ENCODE results near the gene DIMT1.

DIMT1 gene

DNA sequence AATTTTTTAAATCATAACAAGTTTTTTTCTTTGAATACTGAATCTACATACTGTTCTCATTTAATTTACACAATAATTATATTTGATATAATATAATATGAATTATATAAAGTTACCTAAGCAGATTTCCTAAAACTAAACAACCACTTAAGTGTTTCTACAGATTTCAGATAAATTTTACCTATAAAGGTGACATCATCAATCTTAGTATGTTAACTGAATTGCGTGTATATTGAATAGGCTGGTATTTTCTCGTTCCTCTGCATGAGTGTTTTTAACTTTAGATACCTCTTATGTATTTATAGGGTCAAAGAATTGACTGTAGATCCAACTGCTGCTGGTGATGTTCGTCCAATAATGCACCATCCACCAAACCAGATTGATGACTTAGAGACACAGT is 30.3 kb downstream of the DIMT1 start:
- TF ChIP-seq, protein P1, sequence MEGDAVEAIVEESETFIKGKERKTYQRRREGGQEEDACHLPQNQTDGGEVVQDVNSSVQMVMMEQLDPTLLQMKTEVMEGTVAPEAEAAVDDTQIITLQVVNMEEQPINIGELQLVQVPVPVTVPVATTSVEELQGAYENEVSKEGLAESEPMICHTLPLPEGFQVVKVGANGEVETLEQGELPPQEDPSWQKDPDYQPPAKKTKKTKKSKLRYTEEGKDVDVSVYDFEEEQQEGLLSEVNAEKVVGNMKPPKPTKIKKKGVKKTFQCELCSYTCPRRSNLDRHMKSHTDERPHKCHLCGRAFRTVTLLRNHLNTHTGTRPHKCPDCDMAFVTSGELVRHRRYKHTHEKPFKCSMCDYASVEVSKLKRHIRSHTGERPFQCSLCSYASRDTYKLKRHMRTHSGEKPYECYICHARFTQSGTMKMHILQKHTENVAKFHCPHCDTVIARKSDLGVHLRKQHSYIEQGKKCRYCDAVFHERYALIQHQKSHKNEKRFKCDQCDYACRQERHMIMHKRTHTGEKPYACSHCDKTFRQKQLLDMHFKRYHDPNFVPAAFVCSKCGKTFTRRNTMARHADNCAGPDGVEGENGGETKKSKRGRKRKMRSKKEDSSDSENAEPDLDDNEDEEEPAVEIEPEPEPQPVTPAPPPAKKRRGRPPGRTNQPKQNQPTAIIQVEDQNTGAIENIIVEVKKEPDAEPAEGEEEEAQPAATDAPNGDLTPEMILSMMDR (conservative IDR thresholded peaks at IDR 0.05; ENCODE audit: low read depth) = no peak
- ChIA-PET CTCF (no interaction called here), POLR2A (ENCODE audit: low non-redundant PET) (no interaction called here)
- DNase-seq (ENCODE audit: low spot score) = no peak
- H3K27ac ChIP-seq = no peak overlapping the region

DNA sequence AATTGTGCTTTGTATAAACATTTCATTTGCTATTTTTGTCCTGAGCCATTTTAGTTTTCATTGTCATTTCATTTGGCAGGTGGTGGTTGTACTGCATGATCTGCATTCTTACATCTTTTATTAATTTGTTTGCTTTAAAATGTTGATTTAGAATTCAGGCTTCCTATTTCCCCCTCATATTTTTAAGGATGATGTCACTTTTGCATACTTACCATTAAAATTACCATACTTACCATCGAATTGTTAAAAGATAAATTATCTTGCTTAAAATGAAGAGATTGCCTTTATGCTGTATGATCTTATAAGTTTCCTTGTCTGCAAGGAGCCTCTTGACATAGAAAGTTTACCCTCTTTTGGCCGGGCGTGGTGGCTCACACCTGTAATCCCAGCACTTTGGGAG is 31.1 kb downstream of the DIMT1 start:
- ChIA-PET CTCF (no interaction called here), POLR2A (ENCODE audit: low non-redundant PET) (no interaction called here)
- no peak for DNase-seq (ENCODE audit: low spot score)
- TF ChIP-seq, protein P1 (conservative IDR thresholded peaks at IDR 0.05; ENCODE audit: low read depth) = no peak
- no peak overlapping the region for H3K27ac ChIP-seq

DNA sequence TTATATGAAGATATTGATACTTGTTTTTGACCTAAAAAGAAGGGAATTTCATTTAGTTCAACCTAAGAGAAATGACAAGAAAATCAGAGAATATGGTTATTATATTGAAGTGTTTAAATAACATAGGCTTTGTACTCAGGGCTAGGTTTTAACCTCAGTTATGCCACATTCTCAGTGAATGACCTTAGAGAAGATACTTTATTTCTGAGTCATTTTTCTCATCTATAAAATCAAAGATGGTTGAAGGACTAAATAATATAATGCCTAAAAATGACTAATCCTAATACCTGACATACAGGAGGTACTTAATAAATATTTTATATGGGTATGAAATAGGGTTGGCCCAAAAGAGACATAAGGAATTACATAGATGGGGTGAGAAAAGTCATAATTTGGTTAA is 32.3 kb downstream of the DIMT1 start:
- no peak overlapping the region for H3K27ac ChIP-seq
- ChIA-PET CTCF (no interaction called here), POLR2A (ENCODE audit: low non-redundant PET) (no interaction called here)
- no peak for DNase-seq (ENCODE audit: low spot score)
- TF ChIP-seq, protein P1 (conservative IDR thresholded peaks at IDR 0.05; ENCODE audit: low read depth) = no peak

DNA sequence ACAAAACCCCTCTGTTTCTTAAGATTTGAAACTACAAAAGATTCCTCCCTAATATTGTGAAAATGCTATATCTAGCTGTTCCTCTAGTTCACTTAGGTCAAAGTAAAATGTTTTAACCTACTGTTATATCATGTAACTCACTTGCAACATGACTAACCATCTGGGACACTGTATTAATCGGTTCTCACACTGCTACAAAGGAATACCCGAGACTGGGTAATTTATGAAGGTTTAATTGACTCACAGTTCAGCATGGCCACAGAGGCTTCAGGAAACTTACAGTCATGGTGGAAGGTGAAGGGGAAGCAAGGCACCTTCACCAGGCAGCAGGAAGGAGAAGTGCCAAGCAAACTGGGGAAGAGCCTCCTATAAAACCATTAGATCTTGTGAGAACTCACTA is 34.7 kb downstream of the DIMT1 start:
- no peak overlapping the region for H3K27ac ChIP-seq
- POLR2A ChIA-PET (ENCODE audit: low non-redundant PET) = no interaction called here
- CTCF ChIA-PET = interaction anchor here (0.6 kb wide), 1 partner anchor 269 kb away, joined by 3 read pairs; no protein-coding TSS in a partner anchor
- TF ChIP-seq, protein P1 (conservative IDR thresholded peaks at IDR 0.05; ENCODE audit: low read depth) = no peak
- no peak for DNase-seq (ENCODE audit: low spot score)

DNA sequence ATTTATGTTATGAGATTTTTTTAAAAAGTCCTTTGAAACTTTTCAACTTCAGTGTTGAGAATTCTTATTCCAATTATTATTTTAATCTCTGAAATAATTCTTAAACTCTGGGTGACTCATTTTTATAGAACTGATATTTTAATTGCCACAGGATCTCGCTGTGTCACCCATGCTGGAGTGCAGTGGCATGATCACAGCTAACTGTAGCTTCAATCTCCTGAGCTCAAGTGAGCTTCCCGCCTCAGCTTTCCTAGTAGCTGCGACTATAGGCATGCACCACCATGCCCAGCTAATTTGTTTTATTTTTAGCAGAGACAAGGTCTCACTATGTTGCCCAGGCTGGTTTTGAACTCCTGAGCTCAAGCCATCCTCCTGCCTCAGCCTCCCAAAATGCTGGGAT is 41.0 kb downstream of the DIMT1 start:
- ChIA-PET CTCF (interaction anchor here (0.6 to 0.7 kb wide), 2 partner anchors 26 to 561 kb away, joined by 3 read pairs; no protein-coding TSS in a partner anchor), POLR2A (ENCODE audit: low non-redundant PET) (no interaction called here)
- TF ChIP-seq, protein P1 (conservative IDR thresholded peaks at IDR 0.05; ENCODE audit: low read depth) = no peak
- no peak for DNase-seq (ENCODE audit: low spot score)
- no peak overlapping the region for H3K27ac ChIP-seq

DNA sequence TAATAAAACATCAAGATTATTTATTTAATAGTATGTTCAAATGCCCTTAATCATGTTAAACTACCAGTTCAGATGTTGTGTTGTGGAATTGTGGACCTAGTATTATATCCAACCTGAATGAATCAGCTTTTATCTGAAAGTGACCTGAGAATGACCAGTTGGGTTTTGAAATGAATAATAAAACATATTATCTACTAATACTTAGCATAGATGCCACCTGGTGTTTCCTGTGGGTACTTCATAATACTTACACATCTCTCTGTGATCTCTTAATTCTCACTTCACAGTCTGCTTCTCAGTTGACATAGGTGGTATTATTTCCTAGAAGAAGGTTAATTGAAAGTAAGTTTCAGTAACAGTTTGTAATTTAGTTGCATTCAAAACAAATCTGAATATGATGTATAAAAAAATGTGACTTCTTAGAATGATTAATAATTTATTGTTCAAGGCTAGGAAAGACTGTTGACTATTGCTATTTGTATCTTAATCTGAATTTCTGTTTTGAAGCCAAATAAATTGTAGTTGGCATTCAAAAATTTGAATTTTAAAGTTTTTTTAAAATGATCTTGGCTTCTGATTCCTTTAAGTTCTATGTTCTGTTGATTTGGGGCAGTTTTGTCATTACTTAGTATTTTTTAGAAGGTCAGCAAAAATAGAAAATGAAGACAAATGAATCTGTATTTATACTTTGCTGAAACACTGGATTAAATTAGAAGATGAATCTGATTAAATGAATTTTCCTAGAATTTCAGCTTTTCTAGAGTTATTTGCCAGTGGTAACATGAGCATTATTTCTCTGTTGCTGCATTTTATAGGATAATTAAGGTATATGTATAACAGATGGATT is 49.5 kb downstream of the DIMT1 start:
- CTCF ChIA-PET = interaction anchor here (0.6 to 0.7 kb wide), 5 partner anchors 22 to 1037 kb away, joined by 3 to 7 read pairs (median 3); no protein-coding TSS in a partner anchor
- POLR2A ChIA-PET (ENCODE audit: low non-redundant PET) = no interaction called here
- DNase-seq (ENCODE audit: low spot score) = peak; percentile 57
- TF ChIP-seq, protein P1 (conservative IDR thresholded peaks at IDR 0.05; ENCODE audit: low read depth) = peak; percentile 79
- no peak overlapping the region for H3K27ac ChIP-seq
